GM18507 (cell line): ENCODE measurements around the gene EPN2.

Experiments
- DNase-seq: peaks from one replicate; pipeline ENCODE4 v3.0.0; 2011; ENCODE audit warnings: low read depth; ENCODE audit not compliant: insufficient read length; ENCODE audit errors: extremely low spot score
- FAIRE-seq: peaks from 2 replicates; lab custom pipeline; 2011; peaks lifted over from hg19 to GRCh38; lab: Jason Lieb, UNC

The EPN2 gene

DNA sequence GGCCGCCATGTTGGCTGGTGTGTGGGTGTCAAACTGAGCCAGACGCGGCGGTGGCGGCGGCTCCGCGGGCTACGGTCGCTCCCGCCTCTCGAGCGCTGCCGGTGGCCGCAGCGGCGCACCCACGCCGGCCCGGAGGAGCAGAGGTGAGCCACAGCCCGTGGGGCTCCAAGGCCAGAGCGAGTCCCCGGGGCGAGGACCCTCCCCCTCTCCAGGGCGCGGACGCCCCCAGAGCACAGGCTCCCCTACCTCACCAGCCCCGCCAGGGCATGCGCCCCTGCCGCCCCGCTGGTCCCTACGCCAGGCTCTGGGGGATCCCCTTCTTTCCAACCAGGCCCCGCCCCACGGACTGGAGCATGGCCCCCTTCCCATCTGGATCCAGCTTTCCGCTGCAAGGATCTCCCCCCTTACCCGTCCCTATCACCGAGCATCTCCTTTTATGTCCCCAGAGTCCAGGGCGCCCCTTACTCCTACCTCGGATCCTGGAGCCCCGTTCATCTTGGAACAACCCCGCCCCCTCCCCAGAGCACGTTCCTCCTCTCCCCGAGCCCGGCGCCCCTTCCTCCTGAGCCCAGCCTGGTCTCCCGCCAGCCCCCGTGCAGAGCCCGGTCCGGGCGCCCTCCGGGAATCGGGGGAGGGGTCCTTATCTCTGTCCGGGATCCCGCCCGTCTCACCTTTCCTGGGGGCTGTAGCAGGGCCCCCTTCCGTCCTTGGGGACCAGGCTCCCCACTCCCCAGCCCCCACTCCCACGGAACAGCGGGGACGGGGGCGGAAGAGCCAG, 412 bp downstream of the EPN2 start:
- DNase-seq, result no peak

DNA sequence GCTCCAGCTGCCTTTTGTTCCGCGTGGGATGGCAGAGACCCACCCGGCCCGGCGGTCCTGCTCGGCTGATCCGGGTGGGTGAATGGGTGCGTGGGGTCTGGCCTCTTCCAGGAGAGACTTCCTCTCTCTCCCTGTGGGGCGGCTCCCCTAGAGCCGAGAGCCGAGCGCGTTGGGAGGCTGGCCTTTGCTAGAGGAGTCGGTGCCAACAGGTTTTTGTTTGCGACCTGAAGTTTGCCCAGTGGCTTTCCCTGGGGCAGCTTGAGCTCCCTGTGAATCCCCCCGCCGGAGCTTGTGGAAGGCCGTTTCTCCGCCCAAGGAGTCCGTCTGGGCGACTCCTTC, 970 bp downstream of the EPN2 start:
- DNase-seq (no peak), FAIRE-seq (no peak)

More for the DNA sequence above, 412 bp downstream of the EPN2 start:
- no peak for FAIRE-seq

DNA sequence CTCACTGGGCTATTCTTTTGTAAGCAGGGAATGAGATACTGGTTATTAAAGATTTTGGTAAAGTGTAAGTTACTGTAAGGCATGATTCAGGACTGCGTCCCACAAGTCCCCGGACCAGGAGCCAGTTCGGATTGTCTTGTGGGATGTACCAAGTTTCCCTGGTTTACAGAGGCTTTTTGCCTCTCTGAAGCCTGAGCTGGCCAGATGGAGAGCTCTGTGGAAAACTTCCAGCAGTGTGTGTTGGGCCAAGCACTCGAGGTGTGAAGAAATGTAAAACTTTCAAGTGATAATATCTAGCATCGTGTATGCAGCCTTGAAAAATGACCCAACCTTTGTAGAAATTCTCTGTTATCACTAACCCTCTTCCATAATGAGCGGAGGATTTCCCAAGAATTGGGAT, 2.4 kb downstream of the EPN2 start:
- FAIRE-seq (no peak), DNase-seq (no peak)

DNA sequence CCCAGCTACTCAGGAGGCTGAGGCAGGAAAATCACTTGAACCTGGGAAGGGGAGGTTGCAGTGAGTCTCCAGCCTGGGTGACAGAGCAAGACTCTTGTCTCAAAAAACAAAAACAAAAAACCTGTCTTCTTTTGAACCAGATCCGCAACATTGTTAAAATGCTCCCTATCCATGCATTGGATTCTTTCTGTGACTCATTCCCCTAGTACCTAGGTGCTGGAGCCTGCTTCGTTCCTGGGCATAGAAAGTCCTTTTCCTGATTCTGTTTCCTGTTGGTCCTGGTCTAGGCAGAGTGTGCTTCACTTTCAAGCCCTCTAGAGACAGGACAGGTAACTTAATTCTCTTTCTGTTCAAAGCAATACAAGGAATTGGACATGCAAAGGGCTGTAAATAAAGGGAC, 5.2 kb downstream of the EPN2 start:
- no peak for DNase-seq

DNA sequence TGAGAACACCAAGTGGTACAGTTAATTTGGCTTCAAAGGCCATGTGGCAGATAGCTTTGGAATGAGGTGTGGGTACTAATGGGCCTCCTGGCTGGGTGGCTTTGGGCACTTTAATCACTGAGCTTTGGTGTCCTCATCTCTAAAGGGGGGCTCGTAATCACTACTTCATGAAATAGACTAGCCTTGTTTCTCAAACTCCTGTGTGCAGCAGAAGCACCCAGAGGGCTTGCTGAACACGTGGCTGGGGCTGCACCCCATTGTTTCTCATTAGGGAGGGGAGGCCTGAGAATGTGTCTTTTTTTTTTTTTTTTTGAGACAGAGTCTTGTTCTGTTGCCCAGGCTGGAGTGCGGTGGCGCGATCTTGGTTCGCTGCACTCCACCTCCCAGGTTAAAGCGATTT, 5.8 kb downstream of the EPN2 start:
- DNase-seq (no peak), FAIRE-seq (no peak)

More for the DNA sequence above, 5.2 kb downstream of the EPN2 start:
- FAIRE-seq, result no peak

DNA sequence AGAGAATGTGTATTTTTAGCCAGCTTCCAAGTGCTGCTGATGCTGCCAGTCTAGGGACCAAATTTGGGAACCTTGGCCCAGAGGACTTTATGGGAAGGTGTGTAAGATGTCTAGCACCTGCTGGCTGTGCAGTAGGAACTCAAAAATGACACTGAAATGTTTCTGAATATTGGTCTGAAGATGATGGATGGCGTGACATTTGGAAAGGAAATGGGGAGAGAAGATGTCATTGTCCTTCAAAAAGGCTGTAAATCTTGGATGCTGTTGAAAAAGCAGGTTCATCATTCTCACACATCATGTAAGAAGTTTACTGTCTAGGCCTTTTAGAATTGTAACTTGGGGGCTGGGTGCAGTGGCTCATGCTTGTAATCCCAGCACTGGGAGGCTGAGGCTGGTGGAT, 6.7 kb downstream of the EPN2 start:
- no peak for DNase-seq
- no peak for FAIRE-seq

DNA sequence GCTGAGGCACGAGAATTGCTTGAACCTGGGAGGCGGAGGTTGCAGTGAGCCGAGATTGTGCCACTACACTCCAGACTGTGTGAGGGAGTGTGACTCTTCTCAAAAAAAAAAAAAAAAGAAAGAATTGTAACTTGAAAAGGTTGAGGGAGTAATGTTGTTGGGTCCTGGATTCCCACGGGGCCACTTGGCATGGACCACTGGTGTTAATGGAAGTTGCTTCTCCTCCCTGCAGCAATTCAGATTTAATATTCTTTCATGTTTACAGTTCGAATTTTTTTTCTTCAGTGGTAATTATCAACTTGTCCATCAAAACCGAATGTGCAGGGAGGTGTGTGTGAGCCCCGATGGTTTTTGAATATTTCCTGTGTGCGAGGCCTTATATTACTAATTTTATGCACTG, 7.2 kb downstream of the EPN2 start:
- no peak for DNase-seq
- no peak for FAIRE-seq

DNA sequence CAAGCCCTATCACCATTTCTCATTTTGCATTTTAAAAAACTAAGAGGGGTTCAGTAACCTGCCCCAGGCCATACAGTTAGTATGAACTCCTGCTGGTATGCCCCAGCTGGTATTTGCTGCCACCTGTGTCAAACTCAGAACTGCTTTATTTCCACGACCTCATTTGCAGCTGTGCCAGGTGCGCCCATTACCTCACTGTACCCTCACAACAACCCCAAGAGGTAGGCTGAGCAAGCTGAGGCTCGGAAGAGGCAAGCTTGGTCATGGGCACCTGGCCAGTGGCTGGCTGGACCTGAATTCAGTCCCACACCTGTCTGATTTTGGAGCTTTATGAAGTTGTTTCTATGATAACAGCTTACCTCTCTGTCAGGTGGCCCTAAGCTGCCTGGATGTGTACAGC, 7.6 kb downstream of the EPN2 start:
- FAIRE-seq, result no peak
- no peak for DNase-seq

DNA sequence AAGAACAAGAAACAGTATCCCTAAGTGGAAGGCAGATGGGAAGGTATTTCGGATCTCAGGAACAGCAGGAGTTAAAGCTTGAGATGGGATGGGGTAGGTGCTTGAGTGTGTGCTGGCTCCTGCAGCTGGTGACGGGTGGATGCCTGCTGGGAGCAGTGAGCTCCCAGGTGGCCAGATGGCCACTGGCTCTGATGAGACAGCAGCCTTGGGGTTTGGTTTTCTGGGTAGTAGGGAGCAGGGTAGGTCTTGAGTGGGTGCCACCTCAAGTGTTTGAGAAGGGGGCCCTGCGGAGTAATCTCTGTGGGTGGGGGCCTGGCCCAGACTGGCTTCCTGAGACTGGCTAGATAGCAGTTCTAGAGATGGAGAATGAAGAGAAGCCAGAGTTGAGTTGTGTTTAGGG, 10.3 kb downstream of the EPN2 start:
- DNase-seq (no peak), FAIRE-seq (no peak)

DNA sequence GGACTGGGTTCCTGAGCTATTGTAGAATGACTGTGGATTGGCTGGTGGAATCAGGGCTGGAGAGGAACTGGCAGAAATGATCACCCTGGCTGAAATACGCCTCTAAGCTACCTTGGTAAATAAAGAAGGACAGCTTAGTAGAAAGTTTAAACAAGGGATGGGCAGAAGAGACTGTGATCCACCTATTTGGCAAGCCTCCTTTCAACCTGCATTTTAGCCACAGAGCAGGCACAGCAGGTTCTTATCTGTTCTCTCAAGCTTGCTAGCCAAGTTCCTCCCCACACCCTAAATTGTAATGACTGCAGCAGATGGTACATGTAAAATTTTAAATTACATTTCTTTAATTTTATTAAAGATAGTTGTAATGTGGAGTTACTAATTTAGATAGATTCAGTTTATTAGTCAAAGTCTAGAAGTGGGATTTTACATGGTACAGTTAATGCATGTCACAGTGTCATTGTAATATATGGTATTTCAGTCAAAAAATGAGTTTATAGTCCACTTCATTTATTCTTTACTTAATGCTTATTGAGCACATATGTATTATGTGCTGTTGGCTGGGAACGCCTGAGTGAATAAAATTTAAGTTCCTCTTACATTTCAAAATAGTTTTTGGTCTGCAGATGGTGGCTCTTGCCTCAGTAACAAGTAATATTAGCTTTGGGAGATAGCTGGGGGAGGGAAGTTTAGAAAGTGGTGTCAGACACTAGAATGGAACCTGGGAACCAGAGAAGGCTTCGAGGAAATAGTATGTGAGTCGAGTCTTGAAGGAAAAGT, 11.2 kb downstream of the EPN2 start:
- FAIRE-seq (no peak), DNase-seq (no peak)

DNA sequence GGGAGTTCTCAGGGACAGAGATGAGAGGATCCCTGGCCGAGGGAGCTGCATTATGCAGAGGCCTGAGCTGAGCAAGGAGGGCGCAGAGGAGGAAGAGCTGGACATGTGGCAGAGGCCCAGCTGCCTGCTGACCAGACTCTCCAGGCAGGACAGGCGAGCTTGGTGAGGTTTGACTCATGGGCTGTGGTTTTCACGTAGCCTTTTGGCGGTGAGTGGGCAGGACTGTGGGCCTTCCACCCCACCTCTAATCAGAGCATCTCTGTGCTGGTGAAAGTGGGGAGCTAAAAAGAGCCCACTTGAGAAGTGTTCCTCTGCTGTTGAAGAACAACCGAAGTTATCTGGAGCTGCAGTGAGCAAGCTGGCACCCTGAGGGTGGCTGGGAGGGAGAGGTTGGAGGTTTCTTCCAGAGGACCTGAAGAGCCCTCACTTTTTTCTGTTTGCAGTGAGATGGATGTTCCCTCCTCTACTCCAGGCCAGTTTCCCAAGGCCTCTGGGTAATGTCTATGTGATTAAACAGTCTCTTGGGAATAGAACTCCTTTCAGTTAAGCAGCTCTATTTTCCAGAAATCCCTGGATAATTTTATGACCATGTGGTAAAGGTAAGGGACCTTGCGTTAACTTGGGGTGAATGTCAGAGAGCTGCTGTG, 11.9 kb downstream of the EPN2 start:
- FAIRE-seq, result no peak
- DNase-seq, result no peak

DNA sequence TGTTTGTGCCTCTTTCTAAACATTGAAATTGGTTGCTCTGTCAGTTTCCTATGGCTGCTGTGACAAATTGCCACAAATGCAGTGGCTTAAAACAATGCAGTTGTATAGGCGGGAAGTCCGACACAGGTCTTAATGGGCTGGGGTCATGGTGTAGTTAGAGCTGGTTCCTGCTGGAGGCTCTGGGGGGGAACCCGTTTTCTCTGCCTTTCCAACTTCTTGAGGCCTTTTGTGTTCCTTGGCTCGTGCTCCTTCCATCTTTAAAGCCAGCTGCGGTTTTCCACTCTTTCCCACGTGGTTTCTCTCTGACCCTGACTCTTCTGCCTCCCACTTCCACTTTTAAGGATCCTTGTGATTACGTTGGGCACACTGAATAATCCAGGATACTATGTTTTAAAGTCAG, 12.5 kb downstream of the EPN2 start:
- FAIRE-seq (no peak), DNase-seq (no peak)

DNA sequence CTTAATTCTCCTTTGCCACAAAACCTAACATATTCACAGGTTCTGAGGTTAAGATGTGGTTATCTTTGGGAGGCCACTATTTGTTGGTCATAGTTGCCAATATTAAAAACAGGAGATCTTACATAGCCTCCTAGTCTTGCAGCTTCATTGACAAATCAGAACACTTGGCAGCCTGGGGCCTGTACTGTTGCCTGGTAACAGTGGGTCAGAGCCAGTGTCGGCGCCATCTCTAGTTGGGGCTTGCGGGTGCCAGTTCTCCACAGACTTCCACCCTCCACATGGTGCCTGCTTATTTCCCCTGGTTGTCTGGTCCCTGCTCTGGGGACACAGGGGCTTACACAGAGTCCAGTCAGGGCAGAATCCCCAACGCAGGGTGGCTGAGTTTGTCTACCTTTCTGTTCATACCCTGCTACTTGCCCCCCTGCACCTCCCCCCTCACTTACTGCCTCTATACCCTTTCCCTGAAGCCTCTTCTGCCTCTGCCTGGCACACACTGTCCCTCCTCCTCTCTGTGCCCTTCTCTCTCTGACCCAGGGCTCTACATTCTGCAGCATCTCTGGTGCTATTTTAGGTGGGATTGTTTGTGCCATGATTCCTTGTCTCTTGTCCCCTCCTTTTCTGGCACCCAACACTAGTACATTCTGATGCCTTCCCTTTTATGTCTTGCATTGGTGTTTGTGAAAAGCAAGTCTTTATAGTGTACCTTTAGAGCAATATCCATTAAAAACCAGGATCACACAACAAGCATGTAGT, 13.4 kb downstream of the EPN2 start:
- DNase-seq, result no peak
- no peak for FAIRE-seq

DNA sequence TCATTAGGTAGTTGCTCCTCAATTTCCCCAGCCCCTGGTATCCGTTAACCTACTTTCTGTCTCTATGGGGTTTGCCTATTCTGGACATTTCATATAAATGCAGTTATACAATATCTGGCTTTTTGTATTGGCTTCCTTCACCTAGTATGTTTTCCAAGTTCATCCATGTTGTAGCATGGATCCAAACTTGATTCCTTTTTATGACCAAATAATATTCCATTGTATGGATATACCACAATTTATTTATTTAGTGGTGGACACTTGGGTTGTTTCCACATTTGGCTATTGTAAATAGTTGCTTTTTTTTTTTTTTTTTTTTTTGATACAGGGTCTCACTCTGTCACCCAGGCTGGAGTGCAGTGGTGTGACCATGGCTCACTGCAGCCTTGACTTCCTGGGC, 15.9 kb downstream of the EPN2 start:
- FAIRE-seq (no peak), DNase-seq (no peak)

DNA sequence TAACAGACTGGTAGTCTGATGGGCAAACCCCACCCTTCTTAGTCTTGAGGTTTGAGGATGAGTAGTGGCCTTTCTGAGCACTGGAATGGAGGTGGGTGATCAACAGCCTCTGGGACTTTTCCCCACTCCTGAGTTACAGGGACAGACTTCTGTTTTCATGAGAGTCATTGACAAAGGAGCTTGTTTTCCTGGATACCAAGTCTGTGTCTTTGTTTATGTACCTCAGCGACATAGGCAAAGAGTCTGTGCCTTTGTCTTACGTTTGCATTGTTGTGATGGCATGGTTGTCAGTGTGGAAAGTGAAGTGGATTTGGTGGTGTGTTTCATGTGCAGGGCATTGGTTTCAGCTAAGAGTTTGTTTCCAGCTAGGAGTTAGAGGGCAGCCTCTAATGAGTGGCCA, 17.5 kb downstream of the EPN2 start:
- no peak for DNase-seq

DNA sequence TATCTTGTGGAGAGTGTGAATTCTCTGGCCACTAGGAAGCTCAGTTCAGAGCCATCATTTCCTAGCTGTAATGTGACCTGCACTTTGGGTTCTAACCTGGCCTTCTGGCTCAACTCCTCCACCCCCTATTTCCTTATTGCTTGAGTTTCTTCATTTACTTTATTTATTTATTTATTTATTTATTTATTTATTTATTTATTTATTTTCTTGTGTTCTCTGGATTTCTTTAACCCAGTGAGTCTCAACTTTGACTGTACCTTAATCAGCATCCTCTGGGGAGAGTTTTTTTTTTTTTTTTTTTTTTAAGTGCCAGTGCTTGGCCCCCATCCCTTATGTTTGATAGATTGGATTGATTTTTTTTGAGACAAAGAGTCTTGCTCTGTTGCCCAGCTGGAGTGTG, 18.1 kb downstream of the EPN2 start:
- DNase-seq (no peak), FAIRE-seq (no peak)

More for the DNA sequence above, 17.5 kb downstream of the EPN2 start:
- no peak for FAIRE-seq

DNA sequence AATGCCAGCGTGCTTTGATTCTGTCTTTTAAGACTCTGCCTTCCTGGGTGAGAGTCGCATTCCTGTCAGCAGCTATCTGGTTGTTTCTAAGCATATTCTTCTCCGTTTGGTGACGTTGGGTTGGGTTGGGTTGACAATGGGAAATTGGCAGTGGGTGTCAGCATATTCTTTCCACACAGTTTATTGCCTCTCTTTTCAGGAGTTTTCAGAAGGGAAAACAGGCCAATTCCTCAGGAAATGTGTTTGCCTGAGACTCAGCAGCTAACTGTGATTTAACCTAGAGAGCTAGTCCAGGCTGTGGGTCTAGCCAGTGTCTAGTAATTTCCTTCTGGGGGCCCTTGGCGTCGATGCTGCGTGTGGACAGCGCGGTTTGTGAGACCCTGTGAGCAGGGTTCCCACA, 21.2 kb downstream of the EPN2 start:
- no peak for DNase-seq
- no peak for FAIRE-seq

DNA sequence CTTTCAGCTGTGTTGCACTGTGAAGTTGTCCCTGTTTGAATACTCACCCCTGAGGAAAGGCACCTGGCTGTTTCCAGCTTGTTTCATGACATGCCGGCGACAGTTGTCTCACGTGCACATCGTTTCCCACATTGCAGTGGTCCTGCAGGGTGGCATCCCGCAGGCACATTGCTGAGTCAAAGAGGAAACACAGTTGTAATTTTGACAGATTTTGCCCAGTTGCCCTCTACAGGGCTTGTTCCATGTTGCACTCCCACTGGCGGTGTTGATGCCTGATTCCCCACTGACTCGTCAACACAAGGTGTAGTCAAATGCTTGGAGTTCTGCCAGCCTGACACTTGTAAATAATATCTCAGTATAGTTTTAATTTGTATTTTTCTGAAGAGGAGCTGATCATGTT, 23.8 kb downstream of the EPN2 start:
- no peak for FAIRE-seq
- no peak for DNase-seq

DNA sequence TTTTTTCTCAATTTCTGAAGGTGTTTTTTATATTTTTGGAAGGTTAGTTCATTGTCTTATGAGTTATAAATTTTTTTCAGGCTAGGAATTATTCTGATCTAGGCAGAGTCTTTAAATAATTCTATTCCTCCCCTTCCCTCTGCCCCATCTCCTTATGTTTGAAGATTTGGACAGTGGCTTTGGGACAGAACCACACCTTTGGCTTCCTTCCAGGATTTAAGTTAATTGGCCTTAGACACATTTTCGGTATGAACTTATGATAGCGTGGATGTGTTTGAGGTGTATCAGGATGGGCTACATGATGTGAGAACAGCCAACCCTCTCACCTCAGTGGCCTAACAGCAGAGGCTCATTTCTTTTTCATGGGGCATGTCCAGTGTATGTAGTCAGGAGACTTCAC, 24.3 kb downstream of the EPN2 start:
- DNase-seq (no peak), FAIRE-seq (no peak)
